ENCODE results near the gene POPDC3.

Gene POPDC3

GRCh38 chr6:105109955-105110895 is 69.6 kb downstream of the POPDC3 start:
- H3K4me3 ChIP-seq (ENCODE audit: low read depth, low read length): no peak overlapping the region
- no peak for TF ChIP-seq MAX (IDR thresholded peaks at IDR 0.05; ENCODE audit: low read depth, low read length)
- TF ChIP-seq, protein P1, sequence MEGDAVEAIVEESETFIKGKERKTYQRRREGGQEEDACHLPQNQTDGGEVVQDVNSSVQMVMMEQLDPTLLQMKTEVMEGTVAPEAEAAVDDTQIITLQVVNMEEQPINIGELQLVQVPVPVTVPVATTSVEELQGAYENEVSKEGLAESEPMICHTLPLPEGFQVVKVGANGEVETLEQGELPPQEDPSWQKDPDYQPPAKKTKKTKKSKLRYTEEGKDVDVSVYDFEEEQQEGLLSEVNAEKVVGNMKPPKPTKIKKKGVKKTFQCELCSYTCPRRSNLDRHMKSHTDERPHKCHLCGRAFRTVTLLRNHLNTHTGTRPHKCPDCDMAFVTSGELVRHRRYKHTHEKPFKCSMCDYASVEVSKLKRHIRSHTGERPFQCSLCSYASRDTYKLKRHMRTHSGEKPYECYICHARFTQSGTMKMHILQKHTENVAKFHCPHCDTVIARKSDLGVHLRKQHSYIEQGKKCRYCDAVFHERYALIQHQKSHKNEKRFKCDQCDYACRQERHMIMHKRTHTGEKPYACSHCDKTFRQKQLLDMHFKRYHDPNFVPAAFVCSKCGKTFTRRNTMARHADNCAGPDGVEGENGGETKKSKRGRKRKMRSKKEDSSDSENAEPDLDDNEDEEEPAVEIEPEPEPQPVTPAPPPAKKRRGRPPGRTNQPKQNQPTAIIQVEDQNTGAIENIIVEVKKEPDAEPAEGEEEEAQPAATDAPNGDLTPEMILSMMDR (IDR thresholded peaks at IDR 0.05; ENCODE audit: low read depth, low read length): no peak
- no peak for TF ChIP-seq MYC (IDR thresholded peaks at IDR 0.05; ENCODE audit: low read depth, low read length)
- no peak for DNase-seq (ENCODE audit: low read depth)

DNA sequence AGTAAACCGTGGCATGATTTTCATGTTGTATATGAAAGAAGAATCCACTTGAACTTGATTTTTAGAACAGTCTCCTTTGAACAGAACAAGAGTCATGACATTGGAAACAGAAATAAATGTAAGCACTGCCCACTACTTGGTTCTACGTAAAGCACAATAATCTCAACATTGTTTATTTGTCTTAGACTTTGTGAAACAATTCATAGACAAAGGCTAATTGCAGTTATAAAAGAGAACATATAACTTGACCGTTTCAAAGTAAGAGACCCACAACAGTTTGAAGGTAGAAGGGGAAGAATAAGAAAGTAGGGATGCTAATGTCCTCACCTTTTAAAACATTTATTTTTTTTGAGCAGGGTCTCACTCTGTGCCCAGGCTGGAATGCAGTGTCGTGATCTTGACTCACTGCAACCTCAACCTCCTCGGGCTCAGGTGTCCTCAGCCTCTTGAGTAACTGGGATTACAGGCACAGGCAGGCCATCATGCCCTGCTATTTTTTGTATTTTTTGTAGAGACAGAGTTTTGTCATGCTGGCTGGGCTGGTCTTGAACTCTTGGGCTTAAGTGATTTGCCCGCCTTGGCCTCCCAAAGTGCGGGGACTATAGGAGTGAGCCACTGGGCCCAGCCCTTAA is 71.1 kb downstream of the POPDC3 start:
- H3K4me3 ChIP-seq (ENCODE audit: low read depth, low read length): no peak overlapping the region
- DNase-seq (ENCODE audit: low read depth): no peak
- TF ChIP-seq, protein P1 (IDR thresholded peaks at IDR 0.05; ENCODE audit: low read depth, low read length): no peak
- no peak for TF ChIP-seq MYC (IDR thresholded peaks at IDR 0.05; ENCODE audit: low read depth, low read length)
- TF ChIP-seq POLR2A (IDR thresholded peaks at IDR 0.05; ENCODE audit: extremely low read depth, insufficient read length): no peak

All from NB4 (cell line).